T-helper 1 cell treated with Interleukin-12 subunit alpha and Interleukin-12 subunit beta and Interleukin-4 antibody, amounts not matched to agents 30 ng/mL and 1 ng/mL, for 36 hours (primary cell): ENCODE data around the gene MCM7. TPM values are rescaled to one million over a fixed set of nuclear protein-coding genes. Genes with fewer than 3 reads are reported as not detected.

Experiments used
- intact Hi-C: fragments of 100-400 bp; cut with micrococcal nuclease; formaldehyde crosslinking; loops from one replicate; pipeline ENCODE4 v1.15.1; 2024
- total RNA-seq: library from RNA; stranded (reverse); gene quantifications from 2 replicates; pipeline ENCODE4 v1.2.3, GENCODE V29; 2022

MCM7 gene
- 257 and 262 TPM in 2 replicates for total RNA-seq

DNA sequence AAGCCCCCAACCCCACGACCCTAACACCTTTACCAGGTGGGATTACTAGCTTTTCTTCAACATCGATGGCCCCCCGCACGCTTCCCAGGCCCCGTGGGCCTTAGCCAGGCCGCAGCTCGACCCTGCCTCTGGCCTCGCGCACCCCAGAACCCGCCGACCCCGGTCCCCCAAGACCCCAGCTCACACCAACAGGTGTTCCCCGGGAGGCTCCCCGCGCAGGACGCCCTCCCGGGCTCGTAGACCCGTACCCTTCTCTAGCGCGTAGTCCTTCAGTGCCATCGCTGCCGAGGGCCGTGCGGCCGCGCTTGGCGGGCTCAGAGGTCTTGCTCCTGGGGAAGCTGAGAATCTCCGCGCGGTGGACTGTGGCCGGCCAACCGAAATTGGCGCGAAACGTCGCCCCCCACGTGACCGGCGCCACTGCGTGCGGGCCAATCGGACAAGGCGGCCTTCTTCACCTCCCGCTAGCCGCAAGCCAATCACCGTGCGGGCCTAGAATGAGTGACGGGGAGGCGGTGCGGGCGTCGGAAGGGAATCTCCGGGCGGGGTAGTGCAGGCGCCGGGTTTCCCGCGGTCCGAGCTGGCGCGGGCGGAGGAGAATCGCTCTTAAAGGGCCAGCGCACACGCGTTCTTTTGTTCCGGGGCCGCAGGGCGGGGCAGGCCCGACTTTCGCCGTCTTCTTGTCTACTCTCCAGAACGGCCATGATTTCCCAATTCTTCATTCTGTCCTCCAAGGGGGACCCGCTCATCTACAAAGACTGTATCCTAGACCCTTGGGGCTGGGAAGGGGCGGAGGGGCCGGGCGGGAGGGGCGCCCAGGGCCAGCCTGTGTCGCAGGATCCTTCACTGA, at the start of gene MCM7, which contains the start of gene AP4M1:
TSS of gene MCM7 (minus strand) at position 382 of the 847 bp plus-strand sequence. CDS start at position 279, 103 bp downstream.
TSS of gene AP4M1 (plus strand) at position 628 of the 847 bp plus-strand sequence. CDS start at position 700, 72 bp downstream.
- intact Hi-C loops = loop anchor here (1.0 to 5.0 kb wide), 8 partner anchors 18 to 752 kb away; partner anchors contain the start of genes CNPY4, FBXO24, LAMTOR4 and LRCH4

DNA sequence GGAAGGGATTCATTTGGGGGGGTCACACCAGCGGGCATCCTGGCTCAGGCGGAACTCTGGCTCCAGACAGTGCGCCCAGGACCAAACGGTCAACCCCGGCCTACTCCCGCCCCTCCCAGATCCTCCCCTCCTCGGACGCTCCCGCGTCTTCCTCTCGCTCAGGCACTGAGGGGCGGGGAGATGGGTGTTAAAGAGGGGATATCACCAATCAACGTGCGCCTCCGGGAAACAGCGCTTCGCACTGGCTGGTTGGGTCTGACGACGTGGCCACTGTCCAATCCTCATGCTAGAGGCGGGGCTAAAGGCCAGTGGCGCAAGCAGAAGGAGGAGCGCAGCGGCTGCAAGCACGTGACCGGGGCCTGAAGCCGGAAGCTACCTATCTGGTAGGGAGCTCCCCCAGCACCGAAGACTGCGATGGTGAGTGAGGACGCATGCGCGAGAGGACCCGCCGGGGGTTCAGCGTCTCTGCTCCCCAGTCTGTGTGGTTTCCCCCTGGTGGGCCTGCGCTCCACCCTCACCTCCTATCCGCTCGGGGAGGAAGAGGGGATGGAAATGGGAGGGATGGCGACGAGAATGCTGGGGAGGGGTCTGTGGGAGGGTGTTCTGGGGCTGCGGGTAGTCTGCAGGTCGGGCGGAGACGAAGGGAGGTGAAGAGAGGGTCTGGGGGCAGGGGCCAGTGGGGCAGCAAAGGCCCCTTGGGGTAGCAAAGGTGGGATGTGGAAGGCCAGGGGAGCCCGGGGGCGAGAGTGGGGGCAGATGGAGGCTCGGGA, 47.5 kb upstream of the MCM7 start, which contains the start of gene LAMTOR4:
TSS of gene LAMTOR4 (plus strand) at position 360 of the 770 bp plus-strand sequence. CDS start at position 415, 55 bp downstream.
- intact Hi-C loops = loop anchor here (1.0 to 5.0 kb wide), 10 partner anchors 10 to 280 kb away; partner anchors contain the start of genes AP4M1, CNPY4, GPC2 and MBLAC1

DNA sequence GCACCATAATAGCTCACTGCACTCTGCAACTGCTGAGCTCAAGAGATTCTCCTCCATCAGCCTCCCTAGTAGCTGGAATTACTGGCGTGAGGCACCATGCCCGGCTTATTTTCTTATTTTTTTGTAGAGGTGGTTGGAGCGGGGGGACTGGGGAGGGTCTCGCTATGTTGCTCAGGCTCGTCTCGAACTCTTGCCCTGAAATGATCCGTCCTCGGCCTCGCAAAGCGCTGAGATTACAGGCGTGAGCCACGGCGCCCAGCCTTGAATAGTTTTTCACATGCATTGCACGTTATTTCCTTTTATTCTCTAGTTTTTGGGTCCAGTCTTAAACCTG, 47.0 kb upstream of the MCM7 start:
- intact Hi-C loops = loop anchor here (1.0 to 5.0 kb wide), 10 partner anchors 10 to 280 kb away; partner anchors contain the start of genes AP4M1, CNPY4, GPC2 and MBLAC1

DNA sequence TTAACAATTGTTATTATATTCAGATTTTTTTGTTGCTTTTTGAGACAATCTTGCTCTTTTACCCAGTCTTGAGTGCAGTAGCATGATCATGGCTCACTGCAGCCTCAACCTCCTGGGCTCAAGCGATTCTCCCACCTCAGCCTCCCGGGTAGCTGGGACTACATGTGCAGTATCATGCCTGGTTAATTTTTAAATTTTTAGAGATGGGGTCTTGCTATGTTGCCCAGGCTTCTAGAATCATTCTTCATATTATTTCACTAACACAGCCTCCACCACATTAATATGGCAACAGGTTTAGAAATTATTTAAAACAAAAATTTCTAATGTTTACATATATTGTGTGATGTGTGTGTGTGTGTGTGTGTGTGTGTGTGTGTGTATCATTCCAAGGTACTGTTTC, 46.1 kb upstream of the MCM7 start:
- intact Hi-C loops = loop anchor here (5.0 kb wide), 1 partner anchor 125 kb away; no protein-coding TSS in a partner anchor

DNA sequence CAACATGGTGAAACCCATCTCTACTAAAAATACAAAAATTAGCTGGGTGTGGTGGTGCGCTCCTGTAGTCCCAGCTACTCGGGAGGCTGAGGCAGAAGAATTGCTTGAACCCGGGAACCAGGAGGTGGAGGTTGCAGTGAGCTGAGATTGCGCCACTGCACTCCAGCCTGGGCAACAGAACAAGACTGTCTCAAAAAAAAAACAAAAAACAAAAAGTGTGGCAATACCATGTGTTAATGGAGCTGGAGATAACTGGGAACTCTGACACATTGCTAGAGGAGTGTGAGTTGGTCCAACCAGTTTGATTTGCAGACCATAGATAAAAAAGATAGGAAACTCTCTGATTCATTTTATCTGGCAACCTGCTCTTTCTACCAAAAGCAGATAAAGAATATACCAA, 45.2 kb upstream of the MCM7 start:
- intact Hi-C loops = loop anchor here (5.0 kb wide), 1 partner anchor 126 kb away; no protein-coding TSS in a partner anchor

DNA sequence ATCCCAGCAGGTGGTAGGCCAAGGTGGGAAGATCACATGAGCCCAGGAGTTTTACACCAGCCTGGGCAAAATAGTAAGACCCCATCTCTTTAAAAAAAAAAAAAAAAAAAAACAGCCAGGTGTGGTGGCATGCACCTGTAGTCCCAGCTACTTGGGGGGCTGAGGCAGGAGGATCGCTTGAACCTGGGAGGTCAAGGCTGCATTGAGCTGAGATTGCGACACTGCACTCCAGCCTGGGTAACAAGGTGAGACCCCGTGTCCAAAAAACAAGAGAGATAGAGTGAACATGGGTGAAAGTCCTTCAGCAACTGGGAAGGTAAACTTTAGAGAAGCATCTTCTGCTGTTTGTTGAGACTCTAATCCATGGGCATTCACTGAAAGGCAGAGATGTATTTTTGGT, 41.3 kb upstream of the MCM7 start:
- intact Hi-C loops = no loop called here

DNA sequence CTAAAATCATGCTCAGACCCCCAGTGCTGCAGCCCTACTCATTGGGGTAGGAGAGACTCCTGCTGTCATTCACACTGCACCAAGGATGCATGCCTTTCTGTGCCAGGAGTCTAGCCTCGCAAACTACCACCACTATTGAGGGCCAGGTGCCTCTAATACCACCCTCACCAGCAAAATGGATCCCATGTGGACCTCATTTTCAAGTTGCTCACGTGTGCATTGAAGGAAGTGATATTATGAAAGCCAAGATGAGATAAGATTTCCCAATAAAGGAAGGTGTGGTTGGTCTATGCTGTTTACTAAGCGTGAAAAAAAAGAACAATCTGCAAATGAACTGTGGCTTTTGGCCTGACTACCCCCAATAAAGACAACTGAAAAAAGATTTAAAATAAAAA, 40.4 kb upstream of the MCM7 start:
- intact Hi-C loops = no loop called here

DNA sequence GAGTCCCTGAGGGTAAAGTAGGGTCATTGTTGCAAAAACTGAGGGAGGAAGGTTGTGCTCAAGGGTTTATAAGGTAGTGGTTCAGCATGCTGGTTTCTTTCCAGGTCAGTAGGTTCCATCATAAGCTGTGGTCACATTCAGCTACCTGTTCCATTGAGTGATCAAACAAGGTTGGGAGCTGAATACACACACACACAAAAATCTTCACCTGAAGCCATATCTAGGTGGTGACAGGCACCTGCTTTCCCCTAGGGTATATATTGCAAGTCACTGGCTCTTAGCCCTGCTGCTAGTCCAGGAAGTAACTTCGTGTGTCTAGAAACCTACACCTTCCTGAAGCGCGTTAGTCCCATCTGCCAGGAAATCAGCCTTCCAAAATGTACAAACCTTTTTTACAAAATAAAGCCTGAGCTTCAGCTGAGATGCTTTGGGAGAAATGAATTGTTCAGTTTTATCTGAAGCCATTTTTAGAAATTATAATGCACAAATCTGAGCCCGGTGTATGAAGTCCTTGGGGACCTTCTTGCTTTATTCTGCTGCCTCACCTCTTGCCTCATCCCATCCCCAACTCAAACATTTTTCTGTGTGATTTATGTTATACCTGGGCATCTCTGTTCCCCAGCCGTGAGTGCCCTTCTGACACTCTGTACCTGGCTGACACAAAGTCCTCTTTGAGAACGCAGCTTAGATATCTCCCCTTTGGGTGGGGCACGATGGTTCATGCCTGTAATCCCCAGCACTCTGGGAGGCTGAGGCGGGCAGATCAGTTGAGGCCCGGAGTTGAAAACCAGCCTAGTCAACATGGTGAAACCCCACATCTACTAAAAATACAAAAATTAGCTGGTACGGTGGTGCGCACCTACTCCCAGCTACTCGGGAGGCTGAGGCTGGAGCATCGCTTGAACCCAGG, 36.9 kb upstream of the MCM7 start:
- intact Hi-C loops = no loop called here

DNA sequence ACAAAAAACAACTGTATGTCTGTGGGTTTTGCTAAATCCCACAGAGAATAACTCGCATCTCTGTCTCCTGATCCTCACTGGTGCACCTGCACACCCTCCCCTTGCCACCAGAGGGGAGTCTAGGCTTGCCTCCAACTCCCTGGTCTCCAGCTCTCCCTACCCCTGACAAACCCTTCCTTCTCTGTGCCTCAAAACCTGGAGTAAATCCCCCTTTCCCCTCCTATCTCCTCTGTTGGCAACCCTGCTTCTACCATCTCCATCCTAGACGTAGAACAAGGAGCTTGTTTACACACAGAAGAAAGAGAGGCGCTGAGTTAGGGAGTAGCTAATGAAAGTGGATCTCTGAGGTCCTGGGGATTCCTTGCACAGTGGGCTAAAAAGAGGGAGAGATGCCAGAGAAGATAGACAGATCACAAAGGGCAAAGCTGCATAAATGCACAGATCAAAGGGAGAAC, 31.5 kb upstream of the MCM7 start:
- intact Hi-C loops = loop anchor here (1.0 to 5.0 kb wide), 8 partner anchors 76 to 318 kb away; partner anchors contain the start of gene ZCWPW1

DNA sequence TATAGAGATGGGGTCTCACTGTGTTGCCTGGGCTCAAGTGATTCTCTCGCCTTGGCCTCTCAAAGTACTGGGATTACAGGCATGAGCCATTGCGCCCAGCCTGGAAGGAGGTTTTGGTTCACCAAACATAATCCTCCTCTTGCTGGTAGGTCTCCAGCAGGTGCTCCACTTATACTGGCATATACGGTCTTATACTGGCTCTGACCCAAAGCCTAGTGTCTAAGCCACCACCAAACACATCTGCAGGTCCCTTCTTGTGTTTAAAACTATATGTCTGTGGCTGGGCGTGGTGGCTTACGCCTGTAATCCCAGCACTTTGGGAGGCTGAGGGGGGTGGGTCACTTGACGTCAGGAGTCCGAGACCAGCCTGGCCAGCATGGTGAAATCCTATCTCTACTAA, 30.9 kb upstream of the MCM7 start:
- intact Hi-C loops = loop anchor here (1.0 to 5.0 kb wide), 8 partner anchors 77 to 318 kb away; partner anchors contain the start of gene ZCWPW1

DNA sequence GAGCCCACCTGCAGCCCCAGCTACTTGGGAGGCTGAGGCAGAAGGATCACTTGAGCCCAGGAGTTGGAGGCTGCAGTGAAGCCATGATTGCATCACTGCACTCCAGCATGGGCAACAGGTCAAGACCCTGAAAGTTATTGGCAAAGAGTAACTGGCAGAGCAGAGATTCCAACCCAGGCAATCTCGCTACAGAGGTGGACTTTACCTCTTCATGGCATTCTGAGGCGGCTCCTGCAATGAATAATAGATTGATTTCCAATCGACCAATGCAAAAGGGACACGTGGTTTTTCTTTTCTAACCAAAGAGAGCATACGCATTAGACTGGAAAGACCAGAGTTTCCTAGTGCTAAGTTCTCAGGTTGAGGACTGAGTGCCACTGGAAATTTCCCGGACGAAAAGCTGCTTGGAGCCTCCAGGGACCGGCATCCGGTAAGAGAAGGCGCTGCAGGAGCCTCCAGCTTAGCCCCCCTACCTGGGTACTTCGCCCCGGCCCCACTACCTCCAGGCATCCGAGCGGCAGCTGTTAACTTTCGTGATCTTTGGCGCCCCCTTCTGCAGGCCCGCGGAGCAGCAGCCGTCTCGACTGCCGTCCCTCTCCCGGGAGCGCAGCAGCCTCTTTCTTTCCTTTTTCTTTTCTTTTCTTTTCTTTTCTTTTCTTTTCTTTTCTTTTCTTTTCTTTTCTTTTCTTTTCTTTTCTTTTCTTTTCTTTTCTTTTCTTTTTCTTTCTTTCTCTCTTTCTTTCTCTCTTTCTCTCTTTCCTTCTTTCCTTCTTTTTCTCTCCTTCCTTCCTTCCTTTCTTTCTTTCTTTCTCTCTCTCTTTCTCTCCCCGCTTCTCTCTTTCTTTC, 29.6 kb upstream of the MCM7 start:
- intact Hi-C loops = loop anchor here (1.0 to 5.0 kb wide), 4 partner anchors 17 to 152 kb away; partner anchors contain the start of gene LAMTOR4

DNA sequence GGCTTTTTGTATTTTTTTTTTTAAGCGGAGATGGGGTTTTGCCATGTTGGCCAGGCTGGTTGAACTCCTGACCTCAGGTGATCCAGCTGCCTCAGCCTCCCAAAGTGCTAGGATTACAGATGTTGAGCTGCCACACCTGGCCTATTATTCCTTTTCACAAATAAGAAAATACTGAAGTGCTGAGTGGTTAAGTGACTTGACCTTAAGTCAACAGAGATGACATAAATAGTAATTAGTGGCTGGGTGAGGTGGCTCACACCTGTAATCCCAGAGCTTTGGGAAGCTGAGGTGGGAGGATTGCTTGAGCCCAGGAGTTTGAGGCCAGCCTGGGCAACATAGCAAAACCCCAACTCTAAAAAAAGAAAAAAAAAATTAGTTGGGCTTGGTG, 29.0 kb upstream of the MCM7 start:
- intact Hi-C loops = loop anchor here (5.0 kb wide), 1 partner anchor 142 kb away; no protein-coding TSS in a partner anchor

DNA sequence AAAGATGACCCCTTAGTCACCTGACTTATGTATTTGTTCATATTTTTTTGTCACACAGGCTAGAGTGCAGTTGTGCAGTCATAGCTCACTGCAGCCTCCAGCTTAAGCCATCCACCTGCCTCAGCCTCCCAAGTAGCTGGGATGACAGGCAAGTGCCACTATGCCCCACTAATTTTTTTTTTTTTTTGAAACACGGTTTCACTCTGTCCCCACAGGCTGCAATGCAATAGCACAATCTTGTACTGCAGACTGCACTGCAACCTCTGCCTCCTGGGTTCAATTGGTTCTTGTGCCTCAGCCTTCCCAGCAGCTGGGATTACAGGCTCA, 27.4 kb upstream of the MCM7 start:
- intact Hi-C loops = loop anchor here (10.0 kb wide), 1 partner anchor 546 kb away; the partner anchor contains the start of gene GNB2

DNA sequence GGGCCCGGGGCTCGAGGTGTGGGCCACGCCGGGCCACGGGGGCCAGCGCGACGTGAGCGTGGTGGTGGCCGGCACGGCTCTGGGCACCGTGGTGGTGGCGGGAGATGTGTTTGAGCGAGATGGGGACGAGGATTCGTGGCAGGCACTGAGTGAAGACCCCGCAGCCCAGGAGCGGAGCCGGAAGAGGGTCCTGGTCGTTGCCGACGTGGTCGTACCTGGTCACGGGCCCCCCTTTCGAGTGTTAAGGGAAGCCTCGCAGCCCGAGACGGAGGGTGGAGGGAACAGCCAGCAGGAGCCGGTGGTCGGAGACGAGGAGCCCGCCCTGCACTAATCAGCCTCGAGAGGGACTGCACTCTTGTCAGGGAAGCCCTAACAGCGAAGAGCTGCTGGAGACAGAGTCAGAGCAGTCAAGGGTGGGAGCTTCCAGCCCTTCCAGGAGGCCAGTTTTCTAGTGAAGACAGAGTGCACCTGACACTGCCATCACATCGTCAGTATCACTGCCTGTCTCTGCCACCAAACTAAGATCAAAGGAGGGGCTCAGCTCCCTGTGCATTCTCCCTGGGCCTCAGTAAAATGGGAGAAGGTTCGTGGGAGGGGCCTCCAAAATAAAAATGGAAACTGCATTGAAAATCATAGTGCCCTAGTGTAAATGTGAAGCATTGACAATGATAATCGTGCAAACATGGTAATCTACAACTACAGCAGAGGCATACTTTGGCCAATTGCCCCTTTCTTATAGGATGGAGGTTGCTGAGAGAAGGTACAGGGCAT, 26.9 kb upstream of the MCM7 start:
- intact Hi-C loops = loop anchor here (1.0 to 10.0 kb wide), 5 partner anchors 9 to 547 kb away; partner anchors contain the start of genes CNPY4, GNB2, MEPCE and TAF6

DNA sequence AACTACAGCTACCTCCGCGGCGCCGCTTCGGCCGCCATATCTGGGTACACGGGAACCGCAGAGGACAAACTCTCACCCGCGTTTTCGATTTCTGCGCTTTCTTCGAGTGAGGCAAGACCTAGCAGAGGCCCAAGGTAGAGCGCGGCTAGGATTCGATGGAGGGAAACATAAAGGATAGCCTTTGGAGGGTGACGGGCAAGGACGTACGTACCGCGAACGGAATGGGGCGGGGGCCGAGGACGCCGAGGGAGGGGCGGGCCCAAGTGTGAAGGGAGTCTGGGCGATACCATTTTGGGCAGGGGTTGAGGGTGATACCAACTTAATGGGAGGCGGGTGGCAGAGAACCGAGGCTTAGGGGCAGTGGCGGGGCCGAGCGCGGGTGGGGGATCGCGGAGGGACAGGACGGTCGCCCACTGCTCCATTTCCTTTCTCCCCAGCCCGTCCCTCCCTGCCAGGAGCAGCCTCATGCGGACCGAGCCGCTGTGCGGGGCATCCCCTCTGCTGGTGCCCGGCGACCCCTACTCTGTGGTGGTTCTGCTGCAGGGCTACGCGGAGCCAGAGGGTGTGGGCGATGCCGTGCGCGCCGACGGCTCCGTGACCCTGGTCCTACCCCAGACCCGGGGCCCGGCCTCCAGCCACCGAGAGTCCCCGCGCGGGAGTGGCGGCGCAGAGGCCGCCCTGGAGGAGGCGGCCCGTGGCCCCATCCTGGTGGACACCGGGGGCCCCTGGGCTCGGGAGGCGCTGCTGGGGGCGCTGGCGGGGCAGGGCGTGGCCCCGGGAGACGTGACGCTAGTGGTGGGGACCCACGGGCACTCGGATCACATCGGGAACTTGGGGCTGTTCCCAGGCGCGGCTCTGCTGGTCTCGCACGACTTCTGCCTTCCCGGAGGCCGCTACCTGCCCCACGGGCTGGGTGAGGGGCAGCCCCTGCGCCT, 26.0 kb upstream of the MCM7 start, which contains the start of gene MBLAC1:
TSS of gene MBLAC1 (plus strand) at position 37 of the 935 bp plus-strand sequence. CDS start at position 466, 429 bp downstream.
- intact Hi-C loops = loop anchor here (1.0 to 10.0 kb wide), 8 partner anchors 8 to 548 kb away; partner anchors contain the start of genes CNPY4, GNB2, LAMTOR4 and MEPCE

DNA sequence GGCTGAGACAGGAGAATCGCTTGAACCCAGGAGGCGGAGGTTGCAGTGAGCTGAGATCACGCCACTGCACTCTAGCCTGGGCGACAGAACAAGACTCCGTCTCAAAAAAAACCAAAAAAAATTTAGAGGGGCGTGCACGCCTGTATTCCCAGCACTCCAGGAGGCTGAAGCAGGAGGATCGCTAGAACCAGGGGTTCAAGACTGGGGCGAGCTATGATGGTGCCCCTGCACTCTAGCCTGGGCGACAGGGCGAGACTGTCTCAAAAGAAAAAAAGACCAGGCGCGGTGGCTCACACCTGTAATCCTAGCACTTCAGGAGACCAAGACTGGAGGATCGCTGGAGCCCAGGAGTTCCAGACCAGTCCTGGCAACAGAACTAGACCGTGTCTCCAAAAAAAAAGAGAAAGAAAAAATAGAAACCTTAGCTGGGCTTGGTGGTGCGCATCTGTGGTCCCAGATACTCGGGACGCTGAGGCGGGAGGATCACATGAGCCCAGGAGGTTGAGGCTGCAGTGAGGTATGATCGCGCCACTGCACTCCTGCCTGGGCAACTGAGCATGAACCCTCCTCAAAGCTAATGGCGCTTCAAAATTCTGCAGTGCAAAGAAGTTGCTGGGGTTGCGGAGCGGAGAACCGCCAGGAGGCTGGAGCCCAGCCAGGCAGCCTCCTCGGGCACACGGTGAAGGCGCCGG, 25.2 kb upstream of the MCM7 start:
- intact Hi-C loops = loop anchor here (1.0 to 10.0 kb wide), 5 partner anchors 22 to 548 kb away; partner anchors contain the start of genes GNB2, LAMTOR4, MEPCE and ZCWPW1
